ENCODE results near the gene CRYBB2.
"Not testable (repeated sequence)": the region's sequence is repeated elsewhere in the genome, so short reads cannot be mapped to it uniquely, and the experiment has no call there.

DNA sequence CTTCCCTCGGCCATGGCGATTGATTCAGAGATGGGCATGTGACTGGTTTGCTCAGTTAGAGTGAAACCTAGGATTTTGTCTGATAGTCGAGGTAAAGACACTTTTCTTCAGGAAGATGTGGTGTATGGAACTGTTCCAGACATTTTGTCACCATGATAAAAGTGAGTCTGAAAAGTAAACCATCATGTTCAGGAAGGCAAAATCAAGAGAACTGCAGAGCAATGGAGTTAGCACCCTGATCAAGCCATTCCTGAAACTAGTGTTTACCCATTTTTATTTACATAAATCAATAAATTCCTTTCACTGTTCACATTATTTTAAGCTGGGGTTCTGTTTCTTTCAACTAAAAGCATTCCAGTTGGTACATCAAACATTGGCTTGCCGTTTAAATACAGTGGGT, 53.8 kb downstream of the CRYBB2 start:
- TF ChIP-seq, protein P1, sequence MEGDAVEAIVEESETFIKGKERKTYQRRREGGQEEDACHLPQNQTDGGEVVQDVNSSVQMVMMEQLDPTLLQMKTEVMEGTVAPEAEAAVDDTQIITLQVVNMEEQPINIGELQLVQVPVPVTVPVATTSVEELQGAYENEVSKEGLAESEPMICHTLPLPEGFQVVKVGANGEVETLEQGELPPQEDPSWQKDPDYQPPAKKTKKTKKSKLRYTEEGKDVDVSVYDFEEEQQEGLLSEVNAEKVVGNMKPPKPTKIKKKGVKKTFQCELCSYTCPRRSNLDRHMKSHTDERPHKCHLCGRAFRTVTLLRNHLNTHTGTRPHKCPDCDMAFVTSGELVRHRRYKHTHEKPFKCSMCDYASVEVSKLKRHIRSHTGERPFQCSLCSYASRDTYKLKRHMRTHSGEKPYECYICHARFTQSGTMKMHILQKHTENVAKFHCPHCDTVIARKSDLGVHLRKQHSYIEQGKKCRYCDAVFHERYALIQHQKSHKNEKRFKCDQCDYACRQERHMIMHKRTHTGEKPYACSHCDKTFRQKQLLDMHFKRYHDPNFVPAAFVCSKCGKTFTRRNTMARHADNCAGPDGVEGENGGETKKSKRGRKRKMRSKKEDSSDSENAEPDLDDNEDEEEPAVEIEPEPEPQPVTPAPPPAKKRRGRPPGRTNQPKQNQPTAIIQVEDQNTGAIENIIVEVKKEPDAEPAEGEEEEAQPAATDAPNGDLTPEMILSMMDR (IDR thresholded peaks at IDR 0.05): not testable (repeated sequence)
- TF ChIP-seq POLR2A (IDR thresholded peaks at IDR 0.05): not testable (repeated sequence)

Measured in lower leg skin (tissue), 3 donors.